ENCODE results near the gene FAAH.
A peak's percentile ranks its signal among the peaks of the same experiment; 100 is the strongest.

The FAAH gene

GRCh38 chr1:46423574-46424240 lies 29.6 kb downstream of the FAAH start:
- no peak for DNase-seq

- no peak for DNase-seq
These were observed 30.6 kb downstream of the FAAH start for GRCh38 chr1:46424730-46425129.

GRCh38 chr1:46425726-46426125 lies 31.6 kb downstream of the FAAH start:
- no peak for DNase-seq

- DNase-seq, result no peak
These were observed 33.4 kb downstream of the FAAH start for GRCh38 chr1:46427541-46427940.

- no peak for DNase-seq
These were observed 35.3 kb downstream of the FAAH start for GRCh38 chr1:46429436-46429835.

- no peak for DNase-seq
These were observed 37.6 kb downstream of the FAAH start for GRCh38 chr1:46431695-46432094.

GRCh38 chr1:46432781-46433327 lies 38.7 kb downstream of the FAAH start:
- no peak for DNase-seq

- DNase-seq, result no peak
These were observed 40.2 kb downstream of the FAAH start for GRCh38 chr1:46434358-46434757.

- DNase-seq, result no peak
These were observed 42.7 kb downstream of the FAAH start for GRCh38 chr1:46436844-46437243.

- no peak for DNase-seq
These were observed 43.6 kb downstream of the FAAH start for GRCh38 chr1:46437723-46438122.

- DNase-seq, result no peak
These were observed 44.2 kb downstream of the FAAH start for GRCh38 chr1:46438346-46438745.

GRCh38 chr1:46440478-46440877 lies 46.4 kb downstream of the FAAH start:
- no peak for DNase-seq

GRCh38 chr1:46442317-46443161 lies 48.4 kb downstream of the FAAH start:
- peak; percentile 61 for DNase-seq

- DNase-seq, result no peak
These were observed 50.3 kb downstream of the FAAH start for GRCh38 chr1:46444466-46444865.

GRCh38 chr1:46445773-46446256 lies 51.7 kb downstream of the FAAH start:
- DNase-seq, result no peak

GRCh38 chr1:46446646-46447498 lies 52.8 kb downstream of the FAAH start:
- DNase-seq, result peak; percentile 86

- no peak for DNase-seq
These were observed 53.5 kb downstream of the FAAH start for GRCh38 chr1:46447499-46448108.

- no peak for DNase-seq
These were observed 54.2 kb downstream of the FAAH start for GRCh38 chr1:46448109-46448911.

GRCh38 chr1:46449223-46450159 lies 55.4 kb downstream of the FAAH start:
- DNase-seq, result no peak

- no peak for DNase-seq
These were observed 56.0 kb downstream of the FAAH start for GRCh38 chr1:46450160-46450517.

Measured in 8988T (cell line).